Measurements from ENCODE around the gene CPAMD8.
"Not testable (repeated sequence)": the region's sequence is repeated elsewhere in the genome, so short reads cannot be mapped to it uniquely, and the experiment has no call there.

DNA sequence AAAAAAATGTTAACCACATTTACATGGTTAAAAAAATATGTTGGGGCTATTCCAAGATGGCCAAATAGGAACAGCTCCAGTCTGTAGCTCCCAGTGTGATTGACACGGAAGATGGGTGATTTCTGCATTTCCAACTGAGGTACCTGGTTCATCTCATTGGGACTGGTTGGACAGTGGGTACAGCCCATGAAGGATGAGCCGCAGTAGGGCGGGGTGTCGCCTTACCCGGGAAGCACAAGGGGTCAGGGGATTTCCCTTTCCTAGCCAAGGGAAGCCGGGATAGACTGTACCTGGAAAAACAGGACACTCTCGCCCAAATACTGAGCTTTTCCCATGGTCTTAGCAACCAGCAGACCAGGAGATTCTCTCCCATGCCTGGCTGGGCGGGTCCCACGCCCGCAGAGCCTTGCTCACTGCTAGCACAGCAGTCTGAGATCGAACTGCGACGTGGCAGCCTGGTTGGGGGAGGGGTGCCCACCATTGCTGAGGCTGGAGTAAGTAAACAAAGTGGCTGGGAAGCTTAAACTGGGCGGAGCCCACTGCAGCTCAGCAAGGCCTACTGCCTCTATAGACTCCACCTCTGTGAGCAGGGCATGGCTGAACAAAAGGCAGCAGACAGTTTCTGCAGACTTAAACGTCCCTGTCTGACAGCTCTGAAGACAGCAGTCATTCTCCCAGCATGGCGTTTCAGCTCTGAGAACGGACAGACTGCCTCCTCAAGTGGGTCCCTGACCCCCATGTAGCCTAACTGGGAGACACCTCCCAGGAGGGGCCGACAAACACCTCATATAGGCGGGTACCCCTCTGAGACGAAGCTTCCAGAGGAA, 65.4 kb downstream of the CPAMD8 start:
- TF ChIP-seq CTCF, EZH2 (IDR thresholded peaks at IDR 0.05): not testable (repeated sequence)
